Chondrocyte (in vitro differentiated cells): ENCODE data around the gene FER. TPM values are rescaled to one million over a fixed set of nuclear protein-coding genes. Genes with fewer than 3 reads are reported as not detected.

ENCODE experiments used
- DNase-seq: peaks from one replicate; pipeline ENCODE4 v3.0.0; 2021; ENCODE audit warnings: mixed read lengths, low spot score
- H3K27ac Mint-ChIP-seq: one replicate; pipeline ENCODE4 v1.8.0; 2021; ENCODE audit warnings: mild to moderate bottlenecking, moderate library complexity, mixed read lengths; ENCODE audit not compliant: unreplicated experiment
- H3K27me3 Mint-ChIP-seq: 2 replicates; pipeline ENCODE4 v1.8.0; 2021; ENCODE audit warnings: low read depth, mixed read lengths
- H3K36me3 Mint-ChIP-seq: 2 replicates; pipeline ENCODE4 v1.8.0; 2021; ENCODE audit warnings: low read depth, mixed read lengths
- H3K4me1 Mint-ChIP-seq: 2 replicates; pipeline ENCODE4 v1.8.0; 2021; ENCODE audit warnings: low read depth, mild to moderate bottlenecking, mixed read lengths
- H3K4me3 Mint-ChIP-seq: one replicate; pipeline ENCODE4 v1.8.0; 2021; ENCODE audit warnings: mild to moderate bottlenecking, moderate library complexity, mixed read lengths; ENCODE audit not compliant: unreplicated experiment
- H3K9me3 Mint-ChIP-seq: 2 replicates; pipeline ENCODE4 v1.8.0; 2021; ENCODE audit warnings: low read depth, mixed read lengths
- CTCF ChIP-seq: fragments of 200-600 bp; sonication (generic); IDR thresholded peaks from 2 replicates; pipeline ENCODE4 v1.5.0; 2021; ENCODE audit warnings: antibody characterized with exemption, mild to moderate bottlenecking, moderate library complexity
- total RNA-seq: library from RNA; stranded (reverse); gene quantifications from 3 replicates; pipeline ENCODE4 v1.2.1, GENCODE V29; 2021

The FER gene
- total RNA-seq, 1 donor from 2014 or later, result 23.5 TPM

GRCh38 chr5:109028608-109029299, 281.1 kb downstream of the FER start:
- H3K4me3 Mint-ChIP-seq, result no peak overlapping the region
- H3K9me3 Mint-ChIP-seq, result peaks cover 4% of the 10 kb centered on the region
- no peak for DNase-seq
- H3K27me3 Mint-ChIP-seq, result no peaks in the 10 kb centered on the region
- H3K36me3 Mint-ChIP-seq, result peaks cover 3% of the 10 kb centered on the region
- no peaks in the 10 kb centered on the region for H3K4me1 Mint-ChIP-seq
- TF ChIP-seq CTCF, result no peak
- H3K27ac Mint-ChIP-seq, result no peak overlapping the region

GRCh38 chr5:109029847-109030246, 282.1 kb downstream of the FER start:
- H3K27ac Mint-ChIP-seq, result no peak overlapping the region
- no peak for DNase-seq
- no peaks in the 10 kb centered on the region for H3K36me3 Mint-ChIP-seq
- no peaks in the 10 kb centered on the region for H3K27me3 Mint-ChIP-seq
- H3K4me1 Mint-ChIP-seq, result no peaks in the 10 kb centered on the region
- no peaks in the 10 kb centered on the region for H3K9me3 Mint-ChIP-seq
- TF ChIP-seq CTCF, result no peak
- H3K4me3 Mint-ChIP-seq, result no peak overlapping the region

- H3K27me3 Mint-ChIP-seq, result no peaks in the 10 kb centered on the region
- no peak for DNase-seq
- no peak overlapping the region for H3K27ac Mint-ChIP-seq
- H3K36me3 Mint-ChIP-seq, result no peaks in the 10 kb centered on the region
- TF ChIP-seq CTCF, result no peak
- no peak overlapping the region for H3K4me3 Mint-ChIP-seq
- H3K4me1 Mint-ChIP-seq, result peaks cover 6% of the 10 kb centered on the region
- H3K9me3 Mint-ChIP-seq, result no peaks in the 10 kb centered on the region
Observed at GRCh38 chr5:109030360-109031143, 282.9 kb downstream of the FER start.

- Mint-ChIP-seq H3K4me3 (no peak overlapping the region), H3K36me3 (no peaks in the 10 kb centered on the region), H3K9me3 (no peaks in the 10 kb centered on the region), H3K4me1 (peaks cover 12% of the 10 kb centered on the region), H3K27me3 (no peaks in the 10 kb centered on the region), H3K27ac (no peak overlapping the region)
- TF ChIP-seq CTCF, result no peak
- no peak for DNase-seq
Observed at GRCh38 chr5:109034306-109034705, 286.6 kb downstream of the FER start.

GRCh38 chr5:109035436-109035835, 287.7 kb downstream of the FER start:
- no peak for TF ChIP-seq CTCF
- Mint-ChIP-seq H3K4me1 (peaks cover 12% of the 10 kb centered on the region), H3K4me3 (no peak overlapping the region), H3K9me3 (no peaks in the 10 kb centered on the region), H3K27ac (no peak overlapping the region), H3K27me3 (no peaks in the 10 kb centered on the region), H3K36me3 (no peaks in the 10 kb centered on the region)
- DNase-seq, result no peak
